ENCODE measurements around the gene KRT86.
"Not testable (repeated sequence)": the region's sequence is repeated elsewhere in the genome, so short reads cannot be mapped to it uniquely, and the experiment has no call there.

The KRT86 gene

GRCh38 chr12:52291267-52291935 lies 17.0 kb downstream of the KRT86 start, which contains the start of gene KRT81:
Gene KRT81 (minus strand): TSS chr12:52291534. CDS start chr12:52291465, 69 bp downstream.
- DNase-seq (ENCODE audit: low read depth), result no peak

GRCh38 chr12:52293926-52294325 lies 19.5 kb downstream of the KRT86 start:
- no peak for DNase-seq (ENCODE audit: low read depth)

- no peak for DNase-seq (ENCODE audit: low read depth)
These were observed 20.4 kb downstream of the KRT86 start for GRCh38 chr12:52294803-52295202.

GRCh38 chr12:52295663-52296062 lies 21.2 kb downstream of the KRT86 start:
- DNase-seq (ENCODE audit: low read depth), result no peak

GRCh38 chr12:52296572-52297215 lies 22.2 kb downstream of the KRT86 start:
- no peak for DNase-seq (ENCODE audit: low read depth)

GRCh38 chr12:52298677-52299190 lies 24.3 kb downstream of the KRT86 start:
- DNase-seq (ENCODE audit: low read depth), result no peak

GRCh38 chr12:52300796-52301691 lies 26.6 kb downstream of the KRT86 start:
- DNase-seq (ENCODE audit: low read depth), result no peak

- DNase-seq (ENCODE audit: low read depth), result not testable (repeated sequence)
These were observed 27.3 kb downstream of the KRT86 start for GRCh38 chr12:52301721-52302120.

GRCh38 chr12:52302242-52302914 lies 27.9 kb downstream of the KRT86 start:
- not testable (repeated sequence) for DNase-seq (ENCODE audit: low read depth)

- DNase-seq (ENCODE audit: low read depth), result not testable (repeated sequence)
These were observed 30.5 kb downstream of the KRT86 start for GRCh38 chr12:52304941-52305411.

- no peak for DNase-seq (ENCODE audit: low read depth)
These were observed 31.7 kb downstream of the KRT86 start for GRCh38 chr12:52305921-52306705.

- no peak for DNase-seq (ENCODE audit: low read depth)
These were observed 32.3 kb downstream of the KRT86 start for GRCh38 chr12:52306731-52307130.

GRCh38 chr12:52307836-52308805 lies 33.7 kb downstream of the KRT86 start:
- no peak for DNase-seq (ENCODE audit: low read depth)

GRCh38 chr12:52308806-52309425 lies 34.5 kb downstream of the KRT86 start:
- no peak for DNase-seq (ENCODE audit: low read depth)

GRCh38 chr12:52310622-52311284 lies 36.3 kb downstream of the KRT86 start:
- DNase-seq (ENCODE audit: low read depth), result no peak

GRCh38 chr12:52311285-52311648 lies 36.8 kb downstream of the KRT86 start:
- DNase-seq (ENCODE audit: low read depth), result no peak

GRCh38 chr12:52312086-52312485 lies 37.6 kb downstream of the KRT86 start:
- DNase-seq (ENCODE audit: low read depth), result no peak

- no peak for DNase-seq (ENCODE audit: low read depth)
These were observed 39.0 kb downstream of the KRT86 start for GRCh38 chr12:52313461-52313860.

- DNase-seq (ENCODE audit: low read depth), result no peak
These were observed 39.5 kb downstream of the KRT86 start for GRCh38 chr12:52313926-52314325.

Data from HS-27A (cell line).